IgD-negative memory B cell (primary cell): ENCODE measurements around the gene ARL8B. TPM values are rescaled to one million over a fixed set of nuclear protein-coding genes. Genes with fewer than 3 reads are reported as not detected.
"Not testable (repeated sequence)": the region's sequence is repeated elsewhere in the genome, so short reads cannot be mapped to it uniquely, and the experiment has no call there.

Experiments
- H3K27ac Mint-ChIP-seq, 3 donors: one replicate each; pipeline ENCODE4 v1.8.0; 2020 to 2022; ENCODE audit warnings: mild to moderate bottlenecking in 3 of 3, mixed read lengths in 3 of 3, moderate library complexity in 1 of 3
- H3K27me3 Mint-ChIP-seq: one replicate; pipeline ENCODE4 v1.8.0; 2021; ENCODE audit warnings: mixed read lengths
- H3K36me3 Mint-ChIP-seq: one replicate; pipeline ENCODE4 v1.8.0; 2020; ENCODE audit warnings: mild to moderate bottlenecking, mixed read lengths
- H3K4me1 Mint-ChIP-seq, 3 donors: one replicate each; pipeline ENCODE4 v1.8.0; 2020 to 2022; ENCODE audit warnings: mixed read lengths in 3 of 3, mild to moderate bottlenecking in 1 of 3
- H3K4me3 Mint-ChIP-seq, 4 donors: one replicate each; pipeline ENCODE4 v1.8.0; 2020 to 2022; ENCODE audit warnings: mild to moderate bottlenecking in 4 of 4, mixed read lengths in 4 of 4, moderate library complexity in 3 of 4
- H3K9me3 Mint-ChIP-seq, 3 donors: one replicate each; pipeline ENCODE4 v1.8.0; 2020 to 2021; ENCODE audit warnings: mixed read lengths in 3 of 3, mild to moderate bottlenecking in 1 of 3
- polyA plus RNA-seq: library from polyadenylated mRNA; unstranded; fragments of 300-500 nt; fragmentation: Illumina TruSeq; gene quantifications from one replicate; pipeline ENCODE4 v1.2.3, GENCODE V29; 2021

The ARL8B gene
- polyA plus RNA-seq, result 43.4 TPM

- no peaks in the 10 kb centered on the region for H3K9me3 Mint-ChIP-seq
- H3K4me3 Mint-ChIP-seq, result peak within 1 kb of the TSS; percentile 86 to 97 (median 94)
- peaks cover 1% of the 10 kb centered on the region for H3K36me3 Mint-ChIP-seq
Observed at GRCh38 chr3:5122030-5122740, at the start of gene ARL8B. Gene ARL8B, plus strand, starts transcription at chr3:5122292. Its CDS starts 174 bp downstream, at chr3:5122466.

DNA sequence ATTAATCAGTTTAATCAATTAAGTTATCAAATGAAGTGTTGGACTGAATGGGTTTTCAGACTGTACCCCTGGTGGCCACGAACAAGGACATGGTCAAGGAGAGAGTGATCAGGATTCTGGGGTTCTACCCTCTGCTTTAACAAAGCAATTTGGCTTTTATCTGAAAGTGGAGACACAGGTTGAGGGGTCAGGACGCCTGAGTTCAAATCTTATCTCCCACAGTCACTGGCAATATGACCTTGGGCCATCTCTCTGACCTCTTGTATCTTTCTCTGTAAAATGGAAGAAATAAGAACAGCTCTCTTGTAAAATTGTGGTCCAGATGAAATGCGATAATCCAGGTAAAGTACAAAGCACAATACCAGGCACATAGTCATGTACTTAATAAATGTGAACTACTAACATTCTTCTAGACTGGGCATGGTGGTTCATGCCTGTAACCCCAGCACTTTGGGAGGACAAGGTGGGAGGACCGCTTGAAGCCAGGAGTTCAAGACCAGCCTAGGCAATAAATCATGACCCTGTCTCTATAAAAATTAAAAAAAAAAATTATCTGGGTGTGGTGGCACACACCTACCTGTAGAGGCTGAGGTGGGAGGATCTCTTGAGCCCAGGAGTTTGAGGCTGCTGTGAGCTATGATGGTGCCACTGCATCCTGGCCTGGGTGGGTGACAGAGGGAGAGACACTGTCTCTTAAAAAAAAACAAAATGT is 48.6 kb upstream of the ARL8B start:
- Mint-ChIP-seq H3K27ac (no peak overlapping the region), H3K9me3 (peaks cover 0 to 2% (median 0%) of the 10 kb centered on the region in 3 donors)

More at GRCh38 chr3:5122030-5122740, at the start of gene ARL8B:
- Mint-ChIP-seq H3K4me1 (peaks cover 24 to 31% (median 25%) of the 10 kb centered on the region in 3 donors), H3K27ac (peak within 1 kb of the TSS; percentile 61 to 97 (median 96)), H3K27me3 (no peaks in the 10 kb centered on the region)

DNA sequence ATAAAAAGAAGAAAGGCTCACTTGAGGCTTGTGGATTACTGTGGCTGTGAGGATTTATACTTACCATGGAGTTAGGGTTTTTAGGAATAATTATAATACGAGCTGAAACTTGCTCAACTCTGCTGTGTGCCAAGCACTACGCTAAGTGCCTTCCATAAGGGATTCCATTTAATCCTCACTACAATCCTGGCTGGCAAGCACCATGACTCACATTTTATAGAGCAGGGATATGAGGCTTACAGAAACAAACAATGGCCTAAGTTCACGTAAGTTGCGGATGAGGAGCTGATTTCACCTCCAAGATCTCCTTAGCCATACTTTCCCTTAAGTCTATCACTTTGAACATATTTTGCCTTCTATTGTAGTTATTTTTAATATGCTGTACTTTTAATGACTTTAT is 43.9 kb upstream of the ARL8B start:
- H3K4me3 Mint-ChIP-seq, result no peak overlapping the region
- H3K4me1 Mint-ChIP-seq, result no peaks in the 10 kb centered on the region
- peaks cover 3% of the 10 kb centered on the region for H3K36me3 Mint-ChIP-seq
- no peak overlapping the region for H3K27ac Mint-ChIP-seq
- peaks cover 16% of the 10 kb centered on the region for H3K27me3 Mint-ChIP-seq
- H3K9me3 Mint-ChIP-seq, result peaks cover 0 to 2% (median 0%) of the 10 kb centered on the region in 3 donors

More for the DNA sequence above, 48.6 kb upstream of the ARL8B start:
- Mint-ChIP-seq H3K4me3 (no peak overlapping the region), H3K36me3 (no peaks in the 10 kb centered on the region), H3K4me1 (no peaks in the 10 kb centered on the region), H3K27me3 (peaks cover 9% of the 10 kb centered on the region)

DNA sequence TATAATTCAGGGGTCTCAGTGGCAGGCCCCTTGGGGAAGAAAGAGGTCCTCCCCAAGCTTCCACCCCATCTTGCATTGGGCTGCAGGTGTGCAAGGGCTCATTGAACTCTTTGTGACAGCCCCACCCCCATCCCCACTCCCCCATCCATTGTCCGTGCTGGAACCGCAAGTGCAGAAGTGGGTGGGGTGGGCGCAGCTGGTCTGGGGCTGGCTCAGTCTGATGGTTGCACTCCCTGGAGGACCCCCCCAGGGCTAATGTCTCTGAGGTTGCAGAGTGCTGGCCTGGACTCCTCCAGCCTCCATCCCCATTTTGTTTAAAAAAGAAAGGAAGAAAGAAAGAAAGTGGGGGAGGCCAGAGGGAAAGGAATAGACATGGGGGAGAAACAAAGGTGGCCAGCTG is 42.3 kb upstream of the ARL8B start:
- H3K27me3 Mint-ChIP-seq, result peaks cover 16% of the 10 kb centered on the region
- no peak overlapping the region for H3K27ac Mint-ChIP-seq
- H3K4me3 Mint-ChIP-seq, result no peak overlapping the region
- H3K4me1 Mint-ChIP-seq, result no peaks in the 10 kb centered on the region
- H3K36me3 Mint-ChIP-seq, result peaks cover 3% of the 10 kb centered on the region
- peaks cover 0 to 2% (median 0%) of the 10 kb centered on the region in 3 donors for H3K9me3 Mint-ChIP-seq

DNA sequence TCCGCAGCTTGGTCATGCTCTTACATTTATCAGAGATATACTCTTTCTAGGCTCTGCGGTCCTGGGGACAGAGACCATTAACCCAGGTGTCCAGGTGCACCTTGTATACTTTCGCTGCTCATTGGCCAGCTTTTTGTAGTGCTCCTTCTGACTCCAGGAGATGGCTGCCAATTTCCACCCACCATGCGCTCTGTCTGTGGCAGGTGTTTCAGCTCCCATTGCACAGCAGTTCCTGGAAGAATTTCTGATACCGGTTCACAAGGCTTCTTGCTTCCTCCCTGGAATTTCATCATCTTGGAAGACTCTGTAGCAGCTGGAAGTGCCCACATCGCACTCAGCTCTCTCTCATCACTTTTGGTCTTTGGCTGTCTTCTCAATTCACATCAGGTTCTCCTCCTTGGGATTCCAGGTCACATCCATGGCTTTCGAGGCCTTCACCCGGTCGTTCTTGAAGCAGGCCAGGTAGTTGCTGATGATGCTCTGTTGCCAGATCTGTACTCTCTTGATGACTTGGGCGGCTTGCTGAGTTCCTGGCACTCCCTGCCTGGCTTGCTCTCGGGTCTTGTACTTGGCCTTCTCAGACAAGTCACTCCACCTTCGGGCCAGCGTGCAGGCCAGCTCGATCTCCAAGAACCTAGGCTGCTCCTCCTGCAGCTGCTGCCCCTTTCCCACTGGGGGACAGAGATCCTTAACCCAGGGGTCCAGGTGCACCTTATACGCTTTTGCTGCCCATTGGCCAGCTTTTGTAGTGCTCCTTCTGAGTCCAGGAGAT is 41.1 kb upstream of the ARL8B start:
- no peaks in the 10 kb centered on the region for H3K4me1 Mint-ChIP-seq
- H3K4me3 Mint-ChIP-seq, result no peak overlapping the region
- peaks cover 0 to 2% (median 0%) of the 10 kb centered on the region in 3 donors for H3K9me3 Mint-ChIP-seq
- H3K36me3 Mint-ChIP-seq, result peaks cover 3% of the 10 kb centered on the region
- peak overlapping the region in 1 of 3 donors; percentile 20 for H3K27ac Mint-ChIP-seq
- peaks cover 16% of the 10 kb centered on the region for H3K27me3 Mint-ChIP-seq

GRCh38 chr3:5081973-5082788 is 39.9 kb upstream of the ARL8B start:
- H3K27me3 Mint-ChIP-seq, result peaks cover 16% of the 10 kb centered on the region
- not testable (repeated sequence) for H3K4me3 Mint-ChIP-seq, H3K4me1 Mint-ChIP-seq, H3K36me3 Mint-ChIP-seq, H3K27ac Mint-ChIP-seq, H3K9me3 Mint-ChIP-seq

DNA sequence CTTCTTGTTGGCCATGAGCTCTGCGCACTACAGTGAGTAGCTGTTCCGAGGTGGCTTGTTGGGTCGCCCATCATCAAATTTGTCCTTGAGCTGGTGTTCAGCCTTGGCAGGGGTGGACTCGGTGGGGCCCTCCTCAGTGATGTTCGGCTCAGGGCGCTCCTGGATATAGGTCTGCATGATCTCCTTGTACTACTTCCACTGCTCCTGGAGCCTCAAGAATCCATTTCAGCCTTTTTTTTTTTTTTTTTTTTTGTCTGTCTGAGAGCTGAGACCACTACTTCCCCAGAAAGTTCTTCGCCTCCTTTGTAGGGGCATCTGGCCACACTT is 39.3 kb upstream of the ARL8B start:
- Mint-ChIP-seq H3K4me3 (no peak overlapping the region), H3K36me3 (peaks cover 3% of the 10 kb centered on the region), H3K4me1 (no peaks in the 10 kb centered on the region), H3K9me3 (no peaks in the 10 kb centered on the region), H3K27ac (no peak overlapping the region), H3K27me3 (peaks cover 16% of the 10 kb centered on the region)

- no peaks in the 10 kb centered on the region for H3K9me3 Mint-ChIP-seq
- peaks cover 16% of the 10 kb centered on the region for H3K27me3 Mint-ChIP-seq
- H3K27ac Mint-ChIP-seq, result no peak overlapping the region
- no peak overlapping the region for H3K4me3 Mint-ChIP-seq
- no peaks in the 10 kb centered on the region for H3K4me1 Mint-ChIP-seq
- H3K36me3 Mint-ChIP-seq, result peaks cover 3% of the 10 kb centered on the region
Observed at GRCh38 chr3:5084224-5084623, 37.9 kb upstream of the ARL8B start.

- no peak overlapping the region for H3K4me3 Mint-ChIP-seq
- H3K4me1 Mint-ChIP-seq, result no peaks in the 10 kb centered on the region
- no peaks in the 10 kb centered on the region for H3K36me3 Mint-ChIP-seq
- H3K9me3 Mint-ChIP-seq, result no peaks in the 10 kb centered on the region
- H3K27ac Mint-ChIP-seq, result no peak overlapping the region
- peaks cover 6% of the 10 kb centered on the region for H3K27me3 Mint-ChIP-seq
Observed at GRCh38 chr3:5086708-5087107, 35.4 kb upstream of the ARL8B start.

GRCh38 chr3:5087209-5087608 is 34.9 kb upstream of the ARL8B start:
- H3K27ac Mint-ChIP-seq, result no peak overlapping the region
- H3K4me1 Mint-ChIP-seq, result no peaks in the 10 kb centered on the region
- no peaks in the 10 kb centered on the region for H3K36me3 Mint-ChIP-seq
- H3K9me3 Mint-ChIP-seq, result no peaks in the 10 kb centered on the region
- H3K4me3 Mint-ChIP-seq, result no peak overlapping the region
- peaks cover 4% of the 10 kb centered on the region for H3K27me3 Mint-ChIP-seq

- H3K4me1 Mint-ChIP-seq, result no peaks in the 10 kb centered on the region
- no peaks in the 10 kb centered on the region for H3K36me3 Mint-ChIP-seq
- H3K27ac Mint-ChIP-seq, result no peak overlapping the region
- H3K9me3 Mint-ChIP-seq, result no peaks in the 10 kb centered on the region
- no peak overlapping the region for H3K4me3 Mint-ChIP-seq
- H3K27me3 Mint-ChIP-seq, result peaks cover 9% of the 10 kb centered on the region
Observed at GRCh38 chr3:5090197-5090596, 31.9 kb upstream of the ARL8B start.

GRCh38 chr3:5092018-5092417 is 30.1 kb upstream of the ARL8B start:
- Mint-ChIP-seq H3K27ac (no peak overlapping the region), H3K27me3 (peaks cover 20% of the 10 kb centered on the region), H3K4me3 (no peak overlapping the region), H3K4me1 (peaks cover 0 to 4% (median 0%) of the 10 kb centered on the region in 3 donors), H3K36me3 (peaks cover 1% of the 10 kb centered on the region), H3K9me3 (no peaks in the 10 kb centered on the region)

GRCh38 chr3:5093731-5094130 is 28.4 kb upstream of the ARL8B start:
- no peaks in the 10 kb centered on the region for H3K9me3 Mint-ChIP-seq
- no peak overlapping the region for H3K27ac Mint-ChIP-seq
- H3K4me3 Mint-ChIP-seq, result no peak overlapping the region
- peaks cover 0 to 4% (median 0%) of the 10 kb centered on the region in 3 donors for H3K4me1 Mint-ChIP-seq
- peaks cover 1% of the 10 kb centered on the region for H3K36me3 Mint-ChIP-seq
- H3K27me3 Mint-ChIP-seq, result peaks cover 20% of the 10 kb centered on the region

DNA sequence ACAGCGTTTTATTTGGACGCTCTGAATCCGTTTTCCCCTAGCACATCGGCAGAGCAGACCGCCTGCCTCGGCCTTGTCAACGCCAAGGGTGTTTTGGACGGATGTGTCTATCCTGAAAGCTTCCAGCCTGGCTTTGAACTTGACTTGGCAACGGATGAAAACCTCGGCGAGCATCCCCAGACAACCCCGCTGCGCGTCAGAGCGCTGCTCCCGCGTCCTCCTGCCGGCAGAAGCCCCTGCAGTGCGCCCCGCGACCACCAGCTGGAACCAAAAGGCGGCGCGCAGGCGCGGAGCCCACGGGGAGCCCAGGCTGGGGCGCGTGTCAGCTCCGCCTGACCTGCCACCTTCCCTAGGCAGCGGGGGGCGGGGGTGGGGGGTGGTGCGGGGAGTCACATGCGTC is 26.2 kb upstream of the ARL8B start:
- Mint-ChIP-seq H3K9me3 (no peaks in the 10 kb centered on the region), H3K27me3 (peaks cover 24% of the 10 kb centered on the region), H3K27ac (no peak overlapping the region), H3K4me3 (peak overlapping the region in 1 of 4 donors; percentile 47), H3K36me3 (peaks cover 1% of the 10 kb centered on the region), H3K4me1 (peaks cover 0 to 4% (median 0%) of the 10 kb centered on the region in 3 donors)
